A673 (cell line): Measurements from ENCODE around the gene NR5A1. TPM values are rescaled to one million over a fixed set of nuclear protein-coding genes. Genes with fewer than 3 reads are reported as not detected.

Experiments used
- BruUV-seq: library from RNA; stranded (reverse); fragments of 400-500 nt; replicated peaks from 2 replicates; lab custom pipeline; 2021; lab: Mats Ljungman, UMichigan
- CTCF ChIA-PET: fragments of 300-600 bp; sonication (Branson Sonifier 250); formaldehyde crosslinking; loops from one replicate; lab custom pipeline; 2022; ENCODE audit warnings: antibody characterized with exemption; lab: Charles Lee
- POLR2A ChIA-PET: fragments of 300-600 bp; sonication (Branson Sonifier 250); formaldehyde crosslinking; loops from one replicate; lab custom pipeline; 2022; ENCODE audit warnings: antibody characterized with exemption; ENCODE audit not compliant: low non-redundant PET; lab: Charles Lee
- DNase-seq: peaks from one replicate; pipeline ENCODE4 v3.0.0-alpha.2; 2015; ENCODE audit warnings: low spot score
- H3K27ac ChIP-seq: fragments of 200-600 bp; sonication (generic); 2 replicates; pipeline ENCODE4 v1.5.1; 2016; ENCODE audit warnings: mixed run types, low read depth, mild to moderate bottlenecking, mixed read lengths, antibody characterized with exemption, low read length; ENCODE audit not compliant: poor library complexity, severe bottlenecking
- H3K27me3 ChIP-seq: fragments of 200-600 bp; sonication (generic); replicated peaks from 2 replicates; pipeline ENCODE4 v1.6.1; 2017; ENCODE audit warnings: mixed run types, low read depth, mild to moderate bottlenecking, mixed read lengths, antibody characterized with exemption, low read length; ENCODE audit not compliant: insufficient read depth, poor library complexity
- H3K36me3 ChIP-seq: fragments of 200-600 bp; sonication (generic); 2 replicates; pipeline ENCODE4 v1.6.1; 2016; ENCODE audit warnings: mixed run types, mild to moderate bottlenecking, mixed read lengths, antibody characterized with exemption, low read length; ENCODE audit not compliant: insufficient read depth, poor library complexity, severe bottlenecking
- H3K4me1 ChIP-seq: fragments of 200-600 bp; sonication (generic); 2 replicates; pipeline ENCODE4 v1.6.1; 2017; ENCODE audit warnings: mixed run types, mild to moderate bottlenecking, mixed read lengths, antibody characterized with exemption, low read length; ENCODE audit not compliant: insufficient read depth, poor library complexity, severe bottlenecking
- H3K4me3 ChIP-seq: fragments of 200-600 bp; sonication (generic); 2 replicates; pipeline ENCODE4 v1.5.1; 2016; ENCODE audit warnings: low read depth, mixed run types, mild to moderate bottlenecking, mixed read lengths, low read length; ENCODE audit not compliant: poor library complexity, severe bottlenecking
- H3K9me3 ChIP-seq: fragments of 200-600 bp; sonication (generic); 2 replicates; pipeline ENCODE4 v1.6.1; 2016; ENCODE audit warnings: mixed run types, low read depth, mild to moderate bottlenecking, mixed read lengths, antibody characterized with exemption, low read length; ENCODE audit not compliant: poor library complexity, severe bottlenecking
- EZH2 ChIP-seq: fragments of 200-600 bp; sonication (generic); IDR thresholded peaks from 2 replicates; pipeline ENCODE4 v1.6.1; 2017; ENCODE audit warnings: borderline replicate concordance, low read depth, mild to moderate bottlenecking, mixed read lengths, antibody characterized with exemption, low read length; ENCODE audit not compliant: poor library complexity, severe bottlenecking
- intact Hi-C: fragments of 100-400 bp; cut with micrococcal nuclease; formaldehyde crosslinking; loops from one replicate; pipeline ENCODE4 v1.10.0; 2022; ENCODE audit not compliant: unreplicated experiment
- total RNA-seq: library from RNA; stranded (reverse); gene quantifications from 2 replicates; pipeline ENCODE4 v1.2.3, GENCODE V29; 2021
- TF ChIP-seq, protein P1 (sequence below): fragments of 300-800, 200-600 bp; sonication (generic); conservative IDR thresholded peaks from 2 replicates; pipeline ENCODE4 v1.5.1; 2017; ENCODE audit warnings: low read depth, mild to moderate bottlenecking, antibody characterized with exemption, low read length, moderate library complexity, mixed read lengths

NR5A1 gene
- total RNA-seq, 1 experiment from 2014 or later = not detected

DNA sequence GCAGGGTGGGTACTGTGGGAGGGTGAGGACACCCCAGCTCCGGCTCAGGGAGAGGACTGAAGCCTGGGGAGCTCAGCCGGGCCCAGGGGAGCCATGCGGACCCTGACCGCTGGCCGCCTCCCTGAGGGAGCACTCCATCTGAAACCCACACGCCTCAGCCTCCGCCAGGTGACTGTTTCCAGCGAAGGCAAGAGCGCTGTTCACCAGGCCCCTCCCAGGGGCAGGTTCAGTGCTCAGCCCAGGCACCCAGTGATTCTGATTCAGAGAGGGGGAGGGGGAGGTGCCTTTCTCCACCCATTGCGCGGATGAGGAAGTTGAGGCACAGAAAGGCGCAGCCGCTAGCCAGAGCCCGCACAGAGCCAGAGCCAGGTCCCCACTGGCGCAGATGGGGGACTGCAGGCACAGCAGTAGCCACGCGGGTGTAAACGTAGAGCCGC, 30.0 kb downstream of the NR5A1 start:
- TF ChIP-seq EZH2 = no peak
- TF ChIP-seq, protein P1, sequence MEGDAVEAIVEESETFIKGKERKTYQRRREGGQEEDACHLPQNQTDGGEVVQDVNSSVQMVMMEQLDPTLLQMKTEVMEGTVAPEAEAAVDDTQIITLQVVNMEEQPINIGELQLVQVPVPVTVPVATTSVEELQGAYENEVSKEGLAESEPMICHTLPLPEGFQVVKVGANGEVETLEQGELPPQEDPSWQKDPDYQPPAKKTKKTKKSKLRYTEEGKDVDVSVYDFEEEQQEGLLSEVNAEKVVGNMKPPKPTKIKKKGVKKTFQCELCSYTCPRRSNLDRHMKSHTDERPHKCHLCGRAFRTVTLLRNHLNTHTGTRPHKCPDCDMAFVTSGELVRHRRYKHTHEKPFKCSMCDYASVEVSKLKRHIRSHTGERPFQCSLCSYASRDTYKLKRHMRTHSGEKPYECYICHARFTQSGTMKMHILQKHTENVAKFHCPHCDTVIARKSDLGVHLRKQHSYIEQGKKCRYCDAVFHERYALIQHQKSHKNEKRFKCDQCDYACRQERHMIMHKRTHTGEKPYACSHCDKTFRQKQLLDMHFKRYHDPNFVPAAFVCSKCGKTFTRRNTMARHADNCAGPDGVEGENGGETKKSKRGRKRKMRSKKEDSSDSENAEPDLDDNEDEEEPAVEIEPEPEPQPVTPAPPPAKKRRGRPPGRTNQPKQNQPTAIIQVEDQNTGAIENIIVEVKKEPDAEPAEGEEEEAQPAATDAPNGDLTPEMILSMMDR = no peak
- POLR2A ChIA-PET = no interaction called here

GRCh38 chr9:124475868-124476690, 31.1 kb downstream of the NR5A1 start:
- Histone ChIP-seq H3K27ac (peak overlapping the region; percentile 8), H3K27me3 (no peaks in the 10 kb centered on the region), H3K4me1 (peaks cover 19% of the 10 kb centered on the region), H3K9me3 (no peaks in the 10 kb centered on the region), H3K4me3 (no peak overlapping the region), H3K36me3 (no peaks in the 10 kb centered on the region)
- DNase-seq = peak; percentile 36
- POLR2A ChIA-PET = interaction anchor here (0.7 kb wide), 1 partner anchor 210 kb away, joined by 3 read pairs; no protein-coding TSS in a partner anchor
- CTCF ChIA-PET = no interaction called here
- intact Hi-C loops = no loop called here
- no peak for TF ChIP-seq EZH2
- TF ChIP-seq, protein P1 = no peak
- BruUV-seq = no TSS peak

More for the DNA sequence above, 30.0 kb downstream of the NR5A1 start:
- H3K27ac ChIP-seq = no peak overlapping the region
- intact Hi-C loops = no loop called here
- CTCF ChIA-PET = no interaction called here
- H3K36me3 ChIP-seq = no peaks in the 10 kb centered on the region
- H3K4me1 ChIP-seq = peaks cover 19% of the 10 kb centered on the region
- no peaks in the 10 kb centered on the region for H3K9me3 ChIP-seq
- peak overlapping the region; percentile 39 for H3K4me3 ChIP-seq
- no peaks in the 10 kb centered on the region for H3K27me3 ChIP-seq
- BruUV-seq = no TSS peak
- DNase-seq = peak; percentile 35

DNA sequence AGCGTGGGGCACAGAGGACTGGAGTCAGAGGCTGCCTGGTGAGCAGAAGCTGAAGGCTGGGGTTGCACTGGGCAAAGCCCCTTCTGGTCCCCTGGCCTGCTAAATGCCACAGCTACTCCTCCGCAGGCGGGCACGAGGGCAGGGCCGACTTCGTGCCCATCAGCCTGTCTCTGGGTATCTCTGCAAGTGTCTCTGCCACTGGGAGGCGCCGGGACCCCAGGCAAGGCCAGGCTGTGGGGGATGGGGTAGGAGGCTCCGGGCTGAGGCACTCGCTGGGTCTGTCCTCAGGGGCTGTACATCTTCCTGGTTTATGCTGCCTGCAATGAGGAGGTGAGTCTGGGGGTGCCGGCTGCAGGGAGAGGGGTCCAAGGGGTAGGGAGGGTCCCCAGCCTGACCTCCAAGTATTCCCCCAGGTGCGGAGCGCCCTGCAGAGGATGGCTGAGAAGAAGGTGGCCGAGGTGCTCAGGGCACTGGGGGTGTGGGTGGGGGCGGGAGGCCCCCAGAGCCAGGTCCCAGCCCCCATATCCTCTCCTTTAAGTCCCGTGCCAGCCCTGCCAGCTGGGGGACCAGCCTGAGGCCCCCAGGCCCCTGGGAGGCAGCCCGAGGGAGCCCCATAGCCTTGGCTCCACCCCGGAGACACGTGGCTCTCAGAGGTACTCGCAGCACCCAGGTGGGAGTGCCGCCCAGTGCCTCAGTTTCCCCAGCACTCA, 31.9 kb downstream of the NR5A1 start:
- Histone ChIP-seq H3K9me3 (no peaks in the 10 kb centered on the region), H3K27ac (no peak overlapping the region), H3K36me3 (no peaks in the 10 kb centered on the region), H3K4me1 (peaks cover 19% of the 10 kb centered on the region), H3K27me3 (no peaks in the 10 kb centered on the region), H3K4me3 (no peak overlapping the region)
- intact Hi-C loops = no loop called here
- POLR2A ChIA-PET = no interaction called here
- no TSS peak for BruUV-seq
- CTCF ChIA-PET = no interaction called here
- TF ChIP-seq EZH2 = no peak
- TF ChIP-seq, protein P1 = no peak
- peak; percentile 22 for DNase-seq
